Panc1 (cell line): Measurements from ENCODE around the gene ENTPD5. TPM values are rescaled to one million over a fixed set of nuclear protein-coding genes. Genes with fewer than 3 reads are reported as not detected.

ENCODE experiments used
- ATAC-seq: fragments of 200-7000 bp; cut with Tn5 transposase; 2 replicates; pipeline ENCODE4 v1.9.1; 2020; ENCODE audit warnings: mild to moderate bottlenecking, moderate library complexity
- BruUV-seq: library from RNA; stranded (reverse); fragments of 400-500 nt; replicated peaks from 2 replicates; lab custom pipeline; 2021; lab: Mats Ljungman, UMichigan
- CTCF ChIA-PET: fragments of 300-600 bp; sonication (Branson Sonifier 250); formaldehyde crosslinking; loops from one replicate; lab custom pipeline; 2022; ENCODE audit warnings: antibody characterized with exemption; lab: Charles Lee
- POLR2A ChIA-PET: fragments of 300-600 bp; sonication (Branson Sonifier 250); formaldehyde crosslinking; loops from one replicate; lab custom pipeline; 2022; ENCODE audit warnings: antibody characterized with exemption; lab: Charles Lee
- DNase-seq: peaks from one replicate; pipeline ENCODE4 v3.0.0-alpha.2; 2010; ENCODE audit warnings: low read depth, low spot score
- H3K27ac ChIP-seq: 2 replicates; pipeline ENCODE4 v1.5.1; 2011; ENCODE audit warnings: mild to moderate bottlenecking, low read length, inconsistent platforms
- H3K27me3 ChIP-seq: fragments of 200-500 bp; sonication (Bioruptor generic); 2 replicates; pipeline ENCODE4 v1.6.0; 2014; ENCODE audit warnings: low read length, inconsistent platforms; ENCODE audit not compliant: control insufficient read depth, insufficient read depth
- H3K36me3 ChIP-seq: fragments of 200-500 bp; sonication (Bioruptor generic); 2 replicates; pipeline ENCODE4 v1.5.1; 2014; ENCODE audit warnings: inconsistent platforms, mild to moderate bottlenecking, low read length, moderate library complexity; ENCODE audit not compliant: control insufficient read depth, insufficient read depth
- H3K4me1 ChIP-seq: 2 replicates; pipeline ENCODE4 v1.5.1; 2011; ENCODE audit warnings: inconsistent platforms, mild to moderate bottlenecking, low read length, moderate library complexity; ENCODE audit not compliant: control insufficient read depth, insufficient read depth
- H3K4me3 ChIP-seq, 2 experiments: 2 replicates each; pipeline ENCODE4 v1.5.1; 2011 to 2012; ENCODE audit warnings: low read depth in 2 of 2, low read length in 2 of 2, mild to moderate bottlenecking in 2 of 2, inconsistent platforms in 1 of 2, moderate library complexity in 1 of 2
- H3K9me3 ChIP-seq: fragments of 200-500 bp; sonication (Bioruptor generic); 2 replicates; pipeline ENCODE4 v1.5.1; 2014; ENCODE audit warnings: low read depth, mild to moderate bottlenecking, inconsistent platforms, low read length, moderate library complexity; ENCODE audit not compliant: control insufficient read depth, insufficient read depth
- CTCF ChIP-seq: fragments of 450-650 bp; IDR thresholded peaks from 2 replicates; pipeline ENCODE4 v1.5.1; 2017; ENCODE audit warnings: mild to moderate bottlenecking
- POLR2AphosphoS5 ChIP-seq: IDR thresholded peaks from 2 replicates; pipeline ENCODE4 v1.6.1; 2012; ENCODE audit warnings: mild to moderate bottlenecking, low read depth, low read length, moderate library complexity
- SIN3A ChIP-seq: IDR thresholded peaks from 2 replicates; pipeline ENCODE4 v1.6.1; 2012; ENCODE audit warnings: low read depth, mild to moderate bottlenecking, low read length, moderate library complexity, borderline replicate concordance; ENCODE audit not compliant: insufficient read depth
- TCF7L2 ChIP-seq: IDR thresholded peaks from 2 replicates; pipeline ENCODE4 v1.6.1; 2011; ENCODE audit warnings: mild to moderate bottlenecking, low read depth, low read length, inconsistent platforms
- in situ Hi-C: cut with HindIII; loops from 2 replicates; pipeline ENCODE4 v1.10.0; 2016; ENCODE audit warnings: low sequenced_read_pairs, low pct_unique_long_range_greater_than_20kb
- intact Hi-C: fragments of 100-400 bp; cut with micrococcal nuclease; formaldehyde crosslinking; loops from one replicate; pipeline ENCODE4 v1.10.0; 2022; ENCODE audit not compliant: unreplicated experiment
- total RNA-seq: library from RNA; stranded (reverse); gene quantifications from one replicate; pipeline ENCODE4 v1.2.1, GENCODE V29; 2021; ENCODE audit not compliant: unreplicated experiment
- TF ChIP-seq, protein P1 (sequence below), 2 experiments: IDR thresholded peaks; 2 replicates each; pipeline ENCODE4 v1.6.1; 2011 to 2012; ENCODE audit warnings: low read depth in 2 of 2, control low read depth in 1 of 2, low read length in 1 of 2, mild to moderate bottlenecking in 1 of 2, moderate library complexity in 1 of 2; ENCODE audit not compliant: insufficient read depth in 1 of 2

ENTPD5 gene
- total RNA-seq, 1 experiment from 2014 or later = 13.0 TPM

DNA sequence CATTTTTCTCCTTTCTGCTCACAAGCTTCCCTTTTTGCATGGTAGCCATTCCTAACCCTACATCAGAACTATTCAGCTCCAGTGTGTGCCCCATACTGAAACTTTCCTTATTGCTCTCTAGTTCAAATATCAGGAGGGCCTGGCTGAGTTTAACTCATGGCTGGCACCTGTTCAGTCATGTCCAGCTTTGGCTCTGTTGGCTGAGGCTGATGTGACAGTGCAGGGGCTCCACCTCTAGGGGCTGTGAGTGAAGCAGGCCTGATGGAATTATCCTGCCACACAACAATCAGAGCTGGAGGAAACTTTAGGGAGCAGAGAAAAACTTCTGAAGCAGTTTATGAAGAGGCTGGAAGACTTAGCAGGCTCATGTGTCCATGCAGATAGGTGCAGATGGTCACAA is 60.5 kb downstream of the ENTPD5 start:
- Histone ChIP-seq H3K27ac (no peak overlapping the region), H3K27me3 (no peaks in the 10 kb centered on the region), H3K9me3 (no peaks in the 10 kb centered on the region), H3K36me3 (peaks cover 3% of the 10 kb centered on the region), H3K4me1 (no peaks in the 10 kb centered on the region), H3K4me3 (no peak overlapping the region)
- in situ Hi-C loops = no loop called here
- peak; percentile 63; the same call in 1 of the 2 replicates for ATAC-seq
- ChIA-PET CTCF (no interaction called here), POLR2A (no interaction called here)
- intact Hi-C loops = no loop called here
- DNase-seq = no peak
- BruUV-seq = no TSS peak
- TF ChIP-seq POLR2AphosphoS5 (no peak), CTCF (no peak), SIN3A (no peak), TCF7L2 (no peak)
- TF ChIP-seq, protein P1, sequence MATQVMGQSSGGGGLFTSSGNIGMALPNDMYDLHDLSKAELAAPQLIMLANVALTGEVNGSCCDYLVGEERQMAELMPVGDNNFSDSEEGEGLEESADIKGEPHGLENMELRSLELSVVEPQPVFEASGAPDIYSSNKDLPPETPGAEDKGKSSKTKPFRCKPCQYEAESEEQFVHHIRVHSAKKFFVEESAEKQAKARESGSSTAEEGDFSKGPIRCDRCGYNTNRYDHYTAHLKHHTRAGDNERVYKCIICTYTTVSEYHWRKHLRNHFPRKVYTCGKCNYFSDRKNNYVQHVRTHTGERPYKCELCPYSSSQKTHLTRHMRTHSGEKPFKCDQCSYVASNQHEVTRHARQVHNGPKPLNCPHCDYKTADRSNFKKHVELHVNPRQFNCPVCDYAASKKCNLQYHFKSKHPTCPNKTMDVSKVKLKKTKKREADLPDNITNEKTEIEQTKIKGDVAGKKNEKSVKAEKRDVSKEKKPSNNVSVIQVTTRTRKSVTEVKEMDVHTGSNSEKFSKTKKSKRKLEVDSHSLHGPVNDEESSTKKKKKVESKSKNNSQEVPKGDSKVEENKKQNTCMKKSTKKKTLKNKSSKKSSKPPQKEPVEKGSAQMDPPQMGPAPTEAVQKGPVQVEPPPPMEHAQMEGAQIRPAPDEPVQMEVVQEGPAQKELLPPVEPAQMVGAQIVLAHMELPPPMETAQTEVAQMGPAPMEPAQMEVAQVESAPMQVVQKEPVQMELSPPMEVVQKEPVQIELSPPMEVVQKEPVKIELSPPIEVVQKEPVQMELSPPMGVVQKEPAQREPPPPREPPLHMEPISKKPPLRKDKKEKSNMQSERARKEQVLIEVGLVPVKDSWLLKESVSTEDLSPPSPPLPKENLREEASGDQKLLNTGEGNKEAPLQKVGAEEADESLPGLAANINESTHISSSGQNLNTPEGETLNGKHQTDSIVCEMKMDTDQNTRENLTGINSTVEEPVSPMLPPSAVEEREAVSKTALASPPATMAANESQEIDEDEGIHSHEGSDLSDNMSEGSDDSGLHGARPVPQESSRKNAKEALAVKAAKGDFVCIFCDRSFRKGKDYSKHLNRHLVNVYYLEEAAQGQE (IDR thresholded peaks at IDR 0.05; ENCODE audit: insufficient read depth in 1 of 2, low read depth in 2 of 2, low read length in 1 of 2) = no peak

GRCh38 chr14:73955674-73956073 is 63.4 kb downstream of the ENTPD5 start:
- H3K27me3 ChIP-seq = no peaks in the 10 kb centered on the region
- peaks cover 3% of the 10 kb centered on the region for H3K36me3 ChIP-seq
- intact Hi-C loops (no loop called here), in situ Hi-C loops (no loop called here)
- H3K4me3 ChIP-seq = no peak overlapping the region
- ChIA-PET POLR2A (no interaction called here), CTCF (no interaction called here)
- BruUV-seq = no TSS peak
- H3K9me3 ChIP-seq = no peaks in the 10 kb centered on the region
- ATAC-seq (no peak), DNase-seq (no peak)
- TF ChIP-seq, protein P1 (IDR thresholded peaks at IDR 0.05; ENCODE audit: insufficient read depth in 1 of 2, low read depth in 2 of 2, low read length in 1 of 2) = no peak
- no peak for TF ChIP-seq TCF7L2
- no peak for TF ChIP-seq SIN3A
- TF ChIP-seq CTCF = no peak
- TF ChIP-seq POLR2AphosphoS5 = no peak
- H3K27ac ChIP-seq = no peak overlapping the region
- H3K4me1 ChIP-seq = no peaks in the 10 kb centered on the region
